ENCODE measurements around the gene NHLH2. TPM values are rescaled to one million over a fixed set of nuclear protein-coding genes. Genes with fewer than 3 reads are reported as not detected.

Gene NHLH2
- total RNA-seq, 1 experiment from 2014 or later: 1.2 TPM

DNA sequence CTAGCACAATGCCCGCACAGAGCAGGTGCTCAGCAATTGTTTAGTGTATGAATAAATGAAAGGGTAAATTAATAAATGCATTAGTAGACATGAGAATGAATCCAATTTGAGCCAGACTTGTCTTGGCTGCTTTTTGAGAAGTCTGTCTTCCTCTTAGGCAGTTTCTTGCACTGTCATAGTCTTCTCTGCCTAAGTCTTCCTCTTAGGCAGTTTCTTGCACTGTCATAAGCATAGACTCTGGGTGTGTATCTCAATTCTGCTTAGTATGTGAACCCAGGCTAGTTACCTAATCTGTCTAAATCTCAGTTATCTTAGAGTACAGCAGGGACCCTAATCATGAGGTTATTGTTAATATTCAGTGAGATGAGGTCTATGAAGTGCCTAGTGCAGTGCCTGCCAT, 27.2 kb downstream of the NHLH2 start:
- H3K14ac ChIP-seq (ENCODE audit: insufficient read depth, low read length): no peak overlapping the region
- no peaks in the 10 kb centered on the region for H3K9me3 ChIP-seq (ENCODE audit: control insufficient read depth, low read depth, low read length)
- no peak overlapping the region for H3K56ac ChIP-seq (ENCODE audit: insufficient read length, low read depth, low read length)
- H2AK5ac ChIP-seq (ENCODE audit: insufficient read length, low read length): no peak overlapping the region
- no peaks in the 10 kb centered on the region for H3K79me2 ChIP-seq (ENCODE audit: insufficient read depth, low read length)
- H3K79me1 ChIP-seq (ENCODE audit: insufficient read depth, low read depth, low read length, poor library complexity, severe bottlenecking): no peaks in the 10 kb centered on the region
- Mint-ChIP-seq H3K27ac (no peak overlapping the region), H3K4me1 (no peaks in the 10 kb centered on the region), H3K4me3 (no peak overlapping the region), H3K27me3 (ENCODE audit: low read depth) (no peaks in the 10 kb centered on the region; the same call in 1 of the 2 replicates), H3K9me3 (no peaks in the 10 kb centered on the region; a peak in 1 of 5 replicates), H3K36me3 (ENCODE audit: insufficient read depth in 1 of 3, low read depth in 3 of 3) (no peaks in the 10 kb centered on the region)
- no CpG with 5 or more reads among the region's 1 CpG for WGBS (ENCODE audit: extremely low coverage, insufficient read length, low lambda C conversion rate)
- no peak overlapping the region for H3K23ac ChIP-seq (ENCODE audit: insufficient read length, low read depth, low read length)
- TF ChIP-seq, protein P1, sequence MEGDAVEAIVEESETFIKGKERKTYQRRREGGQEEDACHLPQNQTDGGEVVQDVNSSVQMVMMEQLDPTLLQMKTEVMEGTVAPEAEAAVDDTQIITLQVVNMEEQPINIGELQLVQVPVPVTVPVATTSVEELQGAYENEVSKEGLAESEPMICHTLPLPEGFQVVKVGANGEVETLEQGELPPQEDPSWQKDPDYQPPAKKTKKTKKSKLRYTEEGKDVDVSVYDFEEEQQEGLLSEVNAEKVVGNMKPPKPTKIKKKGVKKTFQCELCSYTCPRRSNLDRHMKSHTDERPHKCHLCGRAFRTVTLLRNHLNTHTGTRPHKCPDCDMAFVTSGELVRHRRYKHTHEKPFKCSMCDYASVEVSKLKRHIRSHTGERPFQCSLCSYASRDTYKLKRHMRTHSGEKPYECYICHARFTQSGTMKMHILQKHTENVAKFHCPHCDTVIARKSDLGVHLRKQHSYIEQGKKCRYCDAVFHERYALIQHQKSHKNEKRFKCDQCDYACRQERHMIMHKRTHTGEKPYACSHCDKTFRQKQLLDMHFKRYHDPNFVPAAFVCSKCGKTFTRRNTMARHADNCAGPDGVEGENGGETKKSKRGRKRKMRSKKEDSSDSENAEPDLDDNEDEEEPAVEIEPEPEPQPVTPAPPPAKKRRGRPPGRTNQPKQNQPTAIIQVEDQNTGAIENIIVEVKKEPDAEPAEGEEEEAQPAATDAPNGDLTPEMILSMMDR (conservative IDR thresholded peaks at IDR 0.05): no peak
- H2BK20ac ChIP-seq (ENCODE audit: low read depth, low read length, poor library complexity, severe bottlenecking): no peak overlapping the region
- no peak overlapping the region for H2BK120ac ChIP-seq (ENCODE audit: low read depth, low read length, poor library complexity, severe bottlenecking)
- no peaks in the 10 kb centered on the region for H4K20me1 ChIP-seq (ENCODE audit: control insufficient read depth, insufficient read depth, insufficient read length)
- H3K23me2 ChIP-seq (ENCODE audit: insufficient read length, low read depth, low read length, poor library complexity, severe bottlenecking): no peaks in the 10 kb centered on the region
- no peak overlapping the region for H2BK12ac ChIP-seq (ENCODE audit: insufficient read length, low read depth, low read length)
- no peak for DNase-seq
- no peak overlapping the region for H4K8ac ChIP-seq (replicated peaks; ENCODE audit: insufficient read length, low read depth, low read length)
- H3K4me2 ChIP-seq (ENCODE audit: insufficient read depth, insufficient read length, low read length): no peak overlapping the region
- H4K91ac ChIP-seq (ENCODE audit: insufficient read length, low read depth, low read length): no peak overlapping the region
- H2BK15ac ChIP-seq (ENCODE audit: low read depth, low read length): no peak overlapping the region
- H3K9ac ChIP-seq (ENCODE audit: extremely low read depth, insufficient read length, low read length): no peak overlapping the region
- H3K27me3 ChIP-seq (ENCODE audit: insufficient read depth, low read length): no peaks in the 10 kb centered on the region
- H3K27ac ChIP-seq (ENCODE audit: insufficient read length, low read depth, low read length): no peak overlapping the region
- H3T11ph ChIP-seq (ENCODE audit: low read length): no peak overlapping the region
- H2BK5ac ChIP-seq (ENCODE audit: insufficient read length, low read length): no peak overlapping the region
- no peak overlapping the region for H3K4ac ChIP-seq (ENCODE audit: low read depth, low read length)
- H3K18ac ChIP-seq (ENCODE audit: insufficient read length, low read depth, low read length): no peak overlapping the region
- H4K5ac ChIP-seq (ENCODE audit: insufficient read length, low read depth, low read length): no peak overlapping the region
- no peaks in the 10 kb centered on the region for H3K4me1 ChIP-seq (ENCODE audit: insufficient read depth, low read length)
- no peak overlapping the region for H2AFZ ChIP-seq (ENCODE audit: low read length)
